NCI-H1048 (cell line): Measurements from ENCODE around the gene CST4.
"Not testable (repeated sequence)": the region's sequence is repeated elsewhere in the genome, so short reads cannot be mapped to it uniquely, and the experiment has no call there.

ENCODE experiments used
- DNase-seq: peaks from one replicate; lab custom pipeline; 2025; lab: John Stamatoyannopoulos, UW

The CST4 gene

DNA sequence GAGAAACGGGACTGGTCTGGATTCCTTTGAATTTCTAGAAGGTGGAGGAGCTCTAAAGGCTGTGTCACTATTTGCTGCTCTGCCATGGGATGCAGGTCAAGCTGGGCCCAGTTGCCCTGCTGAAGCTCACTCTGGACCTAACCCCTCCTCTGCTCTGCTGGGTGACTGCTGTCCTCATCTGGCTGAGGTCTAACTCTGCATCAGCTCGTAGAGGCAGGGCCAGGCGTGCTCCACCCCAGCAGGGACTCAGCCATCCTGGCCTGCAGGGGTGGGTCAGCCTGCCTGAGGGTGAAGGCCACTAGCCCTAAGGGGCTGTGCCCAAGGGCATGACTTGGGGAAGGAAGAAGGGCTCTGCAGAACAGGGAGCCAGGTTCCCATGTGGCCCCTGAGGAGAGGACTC, 852 bp downstream of the CST4 start:
- no peak for DNase-seq

DNA sequence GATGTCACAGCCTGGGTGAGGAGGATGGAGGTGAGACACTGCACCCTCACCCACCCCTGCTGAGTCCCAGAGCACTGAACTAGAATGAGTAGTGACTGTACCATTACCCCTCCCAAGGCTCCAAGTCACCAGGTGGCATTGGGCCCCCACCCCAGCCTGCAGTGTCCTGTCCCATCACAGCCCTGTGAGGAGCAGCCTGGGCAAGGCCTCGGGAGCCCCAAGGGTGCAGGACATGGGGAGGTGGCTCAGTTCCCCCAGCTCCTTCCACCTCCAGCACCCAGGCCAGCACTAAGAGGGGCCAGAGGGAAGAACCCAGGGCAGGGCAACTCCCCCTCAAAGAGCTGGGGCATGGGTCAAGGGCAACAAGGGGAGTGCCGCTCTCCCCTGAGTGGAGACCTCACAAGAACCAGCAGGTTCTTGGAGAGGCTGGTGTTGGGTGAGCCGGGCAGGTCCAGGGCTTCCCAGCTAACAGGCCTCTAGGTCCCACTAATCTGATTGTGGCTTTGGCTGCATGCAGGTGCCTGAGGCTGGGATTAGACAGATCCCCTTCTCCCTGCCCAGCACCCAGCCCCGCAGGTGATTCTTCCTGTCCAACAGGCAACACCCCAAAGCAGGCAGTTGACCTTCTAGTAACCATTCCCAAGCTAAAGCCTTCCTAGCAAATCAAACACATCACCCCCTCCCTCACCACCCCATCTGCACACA, 2.6 kb downstream of the CST4 start:
- no peak for DNase-seq

DNA sequence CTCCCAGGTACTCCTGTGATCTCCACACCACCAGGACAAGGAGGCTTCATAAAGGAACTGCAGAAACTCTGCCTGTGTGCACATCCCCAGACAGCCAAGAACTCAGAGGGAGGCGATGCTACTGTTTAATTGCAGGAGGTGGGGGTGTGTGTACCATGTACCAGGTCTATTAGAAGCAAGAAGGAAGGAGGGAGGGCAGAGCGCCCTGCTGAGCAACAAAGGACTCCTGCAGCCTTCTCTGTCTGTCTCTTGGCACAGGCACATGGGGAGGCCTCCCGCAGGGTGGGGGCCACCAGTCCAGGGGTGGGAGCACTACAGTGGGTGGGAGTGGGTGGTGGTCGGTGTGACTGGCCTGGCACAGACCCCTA, 3.3 kb downstream of the CST4 start:
- DNase-seq: not testable (repeated sequence)

GRCh38 chr20:23684261-23684660, 4.6 kb downstream of the CST4 start:
- DNase-seq: no peak

GRCh38 chr20:23683807-23684206, 5.0 kb downstream of the CST4 start:
- no peak for DNase-seq

DNA sequence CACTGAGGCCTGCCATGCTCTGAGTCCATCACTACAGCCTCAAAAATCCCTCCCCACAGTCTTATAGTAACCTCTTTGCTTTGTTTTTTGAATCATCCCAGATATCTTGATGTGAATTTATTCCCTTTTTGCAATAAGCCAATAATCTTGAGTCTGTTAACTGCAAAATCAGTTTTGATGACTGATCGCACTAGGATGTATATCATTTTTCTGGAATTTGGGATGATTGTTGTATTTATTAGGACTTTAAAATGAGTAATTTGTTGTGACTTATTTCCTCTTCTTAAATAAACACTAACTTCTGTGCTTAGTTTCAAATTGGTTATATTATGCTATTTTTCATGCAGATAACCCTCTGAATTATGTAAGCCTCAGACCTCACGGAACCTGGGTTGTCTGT, 5.6 kb downstream of the CST4 start:
- DNase-seq: no peak

DNA sequence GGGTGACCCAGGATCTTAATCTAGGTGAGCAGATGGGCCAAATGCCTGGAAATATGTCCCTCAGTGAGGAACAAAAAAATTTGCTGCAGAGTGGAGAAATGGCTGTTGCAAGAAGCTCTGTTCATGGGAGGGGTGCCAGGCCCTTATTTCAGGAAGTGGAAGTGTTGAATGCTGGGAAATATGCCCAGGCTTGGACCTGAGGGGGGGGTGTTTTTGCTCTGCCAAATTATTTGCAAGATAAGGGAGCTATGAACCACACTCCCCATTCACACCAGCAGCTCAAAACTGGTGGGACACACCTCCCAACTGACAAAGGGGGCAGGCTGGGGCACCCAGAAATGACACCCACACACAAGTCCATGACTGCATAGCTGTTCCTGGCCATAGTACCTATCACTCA, 8.7 kb downstream of the CST4 start:
- no peak for DNase-seq

- no peak for DNase-seq
These were observed 9.4 kb downstream of the CST4 start for GRCh38 chr20:23679133-23680092.

- no peak for DNase-seq
These were observed 15.6 kb downstream of the CST4 start for GRCh38 chr20:23673209-23673608.

DNA sequence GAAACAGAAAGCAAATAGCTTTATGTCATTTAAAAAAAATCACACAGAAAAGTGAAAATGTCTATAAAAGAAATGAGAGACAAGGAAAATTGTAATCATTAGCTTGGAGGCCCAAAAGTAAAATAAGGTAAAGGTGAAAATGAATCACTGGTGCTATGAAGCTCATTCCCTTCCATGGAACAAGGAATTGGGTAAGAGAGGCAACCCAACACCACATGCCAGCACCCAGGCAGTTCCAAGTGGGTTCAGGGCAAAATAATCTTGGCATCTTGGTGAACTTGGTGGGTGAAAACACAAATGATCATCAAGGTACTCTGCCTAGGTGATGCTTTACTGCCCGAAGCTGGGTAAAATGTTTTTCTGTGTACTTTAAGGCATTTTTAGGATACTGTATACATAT, 16.7 kb downstream of the CST4 start:
- no peak for DNase-seq

DNA sequence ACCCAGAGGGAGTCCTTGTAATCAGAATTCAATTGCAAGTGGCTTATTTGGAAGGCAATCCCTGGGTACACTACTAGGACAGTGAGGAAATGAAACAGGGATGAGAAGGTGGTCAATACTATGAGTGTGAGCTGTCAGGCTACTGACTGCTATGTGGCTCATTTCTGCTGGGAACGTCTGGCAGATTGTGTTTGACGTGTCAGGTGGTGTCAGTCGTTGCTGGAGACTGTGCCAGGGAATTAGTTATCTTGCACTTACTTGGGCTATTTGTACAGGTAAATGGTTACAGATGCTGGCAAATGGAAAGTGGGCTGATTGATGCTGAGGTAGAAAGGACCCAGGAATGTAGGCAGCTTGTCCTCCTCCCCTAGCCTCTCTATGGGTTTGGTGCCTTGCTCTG, 17.4 kb downstream of the CST4 start:
- no peak for DNase-seq

DNA sequence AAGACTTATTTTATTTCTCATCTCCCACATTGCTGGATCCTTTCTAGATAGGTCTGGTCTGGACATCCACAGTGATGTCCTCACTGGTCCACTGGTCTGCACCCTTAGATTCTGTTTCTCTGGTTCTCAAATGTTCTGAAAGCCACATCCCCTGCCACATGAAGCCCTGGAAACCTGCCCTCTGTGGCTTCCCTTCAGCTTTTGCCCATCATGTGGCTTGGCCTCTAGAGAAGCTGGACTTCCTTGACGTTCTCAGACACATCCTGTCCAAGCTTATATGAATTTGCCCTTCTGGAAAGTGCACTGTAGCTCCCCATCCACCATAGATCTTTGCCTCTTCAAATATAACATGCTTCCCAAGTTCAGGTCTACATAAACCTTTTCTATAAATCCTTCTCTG, 18.5 kb downstream of the CST4 start:
- no peak for DNase-seq

- no peak for DNase-seq
These were observed 19.0 kb downstream of the CST4 start for GRCh38 chr20:23669866-23670265.

GRCh38 chr20:23669327-23669726, 19.5 kb downstream of the CST4 start:
- no peak for DNase-seq

DNA sequence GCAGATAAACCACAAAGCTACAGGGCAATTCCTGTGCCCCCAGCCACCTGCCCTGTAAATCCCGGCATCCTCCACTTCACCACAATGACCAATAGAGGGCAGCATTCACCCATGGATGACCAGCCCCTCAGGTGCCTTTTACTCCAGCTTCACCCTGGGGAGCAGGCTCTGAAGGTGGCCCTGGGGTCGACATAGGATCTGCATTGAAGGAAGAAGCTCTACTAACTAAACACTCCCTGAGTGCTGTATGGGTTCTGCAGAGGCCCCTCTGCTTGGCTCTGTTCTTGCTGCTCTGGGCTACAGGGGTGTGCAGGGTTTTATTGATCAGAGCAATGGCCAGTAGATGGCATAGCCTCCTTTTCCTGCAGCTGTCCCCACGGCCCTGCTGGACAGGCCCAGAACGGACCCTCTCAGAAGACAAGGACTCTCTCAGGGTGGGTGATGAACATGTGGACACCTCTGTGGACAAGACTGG, 20.3 kb downstream of the CST4 start:
- DNase-seq: no peak

DNA sequence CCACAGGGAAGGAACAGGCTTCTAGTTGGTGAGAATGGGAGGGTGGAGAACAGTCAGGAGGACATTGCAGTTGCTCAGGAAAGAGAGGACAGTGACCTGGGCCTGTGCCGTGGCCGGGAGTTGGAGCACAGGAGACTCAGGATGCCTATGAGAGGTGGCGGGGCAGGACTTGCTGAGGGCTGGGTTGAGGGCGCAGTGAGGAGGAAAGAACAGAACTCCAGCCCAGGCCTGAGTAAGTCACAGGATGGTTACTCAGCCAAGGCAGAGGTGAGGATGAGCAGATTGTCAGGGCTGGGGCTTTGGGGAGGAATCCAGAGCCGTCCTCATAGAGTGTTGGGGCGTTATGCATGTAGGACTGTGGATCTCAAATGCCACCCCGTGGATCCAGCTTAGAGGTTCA, 21.2 kb downstream of the CST4 start:
- no peak for DNase-seq

DNA sequence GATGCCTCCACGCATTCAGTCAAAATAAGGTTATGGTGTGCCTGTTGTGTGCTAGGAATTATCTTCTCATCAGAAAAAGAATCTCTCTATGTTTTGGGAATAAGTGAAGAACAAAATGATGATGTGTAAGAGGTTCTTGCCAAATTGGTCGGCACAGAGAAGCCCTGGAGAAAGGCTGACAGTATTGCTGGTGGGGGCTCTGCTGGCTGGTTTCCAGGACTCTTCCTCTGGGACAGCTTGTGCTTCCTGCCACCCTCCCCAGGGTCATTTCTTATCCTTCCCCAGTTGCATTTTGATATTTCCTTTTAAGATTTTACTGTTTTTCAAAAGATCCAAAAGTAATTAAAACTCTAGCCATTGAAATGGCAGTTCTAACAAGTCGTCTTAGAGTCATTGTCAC, 22.1 kb downstream of the CST4 start:
- DNase-seq: no peak

DNA sequence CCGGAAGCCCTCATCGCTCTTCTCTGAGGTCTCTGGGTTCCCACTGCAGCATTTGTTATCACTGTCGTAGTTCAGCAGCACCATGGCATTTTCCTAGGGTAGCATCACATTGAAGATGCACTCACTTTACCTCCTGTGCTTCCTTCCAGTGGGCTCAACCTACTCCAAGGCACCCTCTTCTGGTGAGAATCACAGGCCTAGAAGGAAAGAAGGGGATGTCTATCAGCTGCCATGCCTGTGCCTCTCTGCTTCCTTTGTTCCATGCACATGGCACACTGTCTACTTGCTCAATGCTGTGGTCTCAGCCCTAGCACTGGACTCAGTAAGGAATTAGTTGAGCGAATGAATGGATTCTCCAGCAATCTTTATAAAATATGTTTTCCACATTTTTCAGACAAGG, 22.6 kb downstream of the CST4 start:
- DNase-seq: no peak

- no peak for DNase-seq
These were observed 23.9 kb downstream of the CST4 start for GRCh38 chr20:23664954-23665353.

GRCh38 chr20:23664046-23664445, 24.8 kb downstream of the CST4 start:
- DNase-seq: not testable (repeated sequence)

- DNase-seq: no peak
These were observed 25.7 kb downstream of the CST4 start for GRCh38 chr20:23663180-23663579.

GRCh38 chr20:23662276-23662870, 26.5 kb downstream of the CST4 start:
- no peak for DNase-seq

GRCh38 chr20:23661002-23661429, 27.8 kb downstream of the CST4 start:
- DNase-seq: no peak
